AG10803 (cell line): ENCODE measurements around the gene ITPR1.

ENCODE experiments used
- DNase-seq: peaks from one replicate; pipeline ENCODE4 v3.0.0; 2010; ENCODE audit warnings: low read depth
- H3K4me3 ChIP-seq: 2 replicates; pipeline ENCODE4 v1.5.1; 2011; ENCODE audit warnings: mild to moderate bottlenecking, low read length, control low read depth
- TF ChIP-seq, protein P1 (sequence below): conservative IDR thresholded peaks from 2 replicates; pipeline ENCODE4 v1.5.1; 2011; ENCODE audit warnings: mild to moderate bottlenecking, low read length, control low read depth, inconsistent platforms

The ITPR1 gene

DNA sequence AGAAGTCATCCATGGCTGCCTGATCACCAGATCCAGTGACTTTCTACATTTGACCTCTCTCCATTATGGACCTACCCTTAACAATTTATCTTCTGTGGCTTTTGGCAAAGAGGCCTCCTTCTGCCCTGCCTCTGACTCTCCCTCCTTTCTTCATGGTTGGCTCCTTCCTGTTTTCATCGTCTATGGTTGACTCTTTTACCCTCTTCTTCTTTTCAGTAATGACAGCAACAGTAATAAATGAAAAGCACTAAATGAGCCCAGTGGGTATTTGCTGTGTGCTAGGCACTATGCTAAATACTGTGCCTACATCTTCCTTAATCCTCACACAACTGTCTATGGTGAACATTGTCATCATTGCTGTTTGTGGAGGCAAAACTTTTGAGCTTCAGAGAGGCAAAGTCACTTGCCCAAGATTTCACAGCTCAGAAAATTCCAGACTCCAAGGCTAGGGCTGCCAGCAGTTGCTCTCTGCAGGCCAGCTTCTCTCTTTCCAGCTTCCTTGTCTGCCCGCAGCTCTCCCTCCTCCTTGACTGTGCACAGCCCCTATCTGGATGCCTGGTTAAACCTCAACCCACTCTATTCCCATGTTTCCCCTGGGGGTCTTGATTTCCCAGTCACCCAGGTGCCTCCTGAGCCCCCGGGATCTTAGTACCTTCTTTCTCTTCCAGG, 24.6 kb downstream of the ITPR1 start:
- no peak for DNase-seq
- H3K4me3 ChIP-seq, result no peak overlapping the region
- TF ChIP-seq, protein P1, sequence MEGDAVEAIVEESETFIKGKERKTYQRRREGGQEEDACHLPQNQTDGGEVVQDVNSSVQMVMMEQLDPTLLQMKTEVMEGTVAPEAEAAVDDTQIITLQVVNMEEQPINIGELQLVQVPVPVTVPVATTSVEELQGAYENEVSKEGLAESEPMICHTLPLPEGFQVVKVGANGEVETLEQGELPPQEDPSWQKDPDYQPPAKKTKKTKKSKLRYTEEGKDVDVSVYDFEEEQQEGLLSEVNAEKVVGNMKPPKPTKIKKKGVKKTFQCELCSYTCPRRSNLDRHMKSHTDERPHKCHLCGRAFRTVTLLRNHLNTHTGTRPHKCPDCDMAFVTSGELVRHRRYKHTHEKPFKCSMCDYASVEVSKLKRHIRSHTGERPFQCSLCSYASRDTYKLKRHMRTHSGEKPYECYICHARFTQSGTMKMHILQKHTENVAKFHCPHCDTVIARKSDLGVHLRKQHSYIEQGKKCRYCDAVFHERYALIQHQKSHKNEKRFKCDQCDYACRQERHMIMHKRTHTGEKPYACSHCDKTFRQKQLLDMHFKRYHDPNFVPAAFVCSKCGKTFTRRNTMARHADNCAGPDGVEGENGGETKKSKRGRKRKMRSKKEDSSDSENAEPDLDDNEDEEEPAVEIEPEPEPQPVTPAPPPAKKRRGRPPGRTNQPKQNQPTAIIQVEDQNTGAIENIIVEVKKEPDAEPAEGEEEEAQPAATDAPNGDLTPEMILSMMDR, result no peak

DNA sequence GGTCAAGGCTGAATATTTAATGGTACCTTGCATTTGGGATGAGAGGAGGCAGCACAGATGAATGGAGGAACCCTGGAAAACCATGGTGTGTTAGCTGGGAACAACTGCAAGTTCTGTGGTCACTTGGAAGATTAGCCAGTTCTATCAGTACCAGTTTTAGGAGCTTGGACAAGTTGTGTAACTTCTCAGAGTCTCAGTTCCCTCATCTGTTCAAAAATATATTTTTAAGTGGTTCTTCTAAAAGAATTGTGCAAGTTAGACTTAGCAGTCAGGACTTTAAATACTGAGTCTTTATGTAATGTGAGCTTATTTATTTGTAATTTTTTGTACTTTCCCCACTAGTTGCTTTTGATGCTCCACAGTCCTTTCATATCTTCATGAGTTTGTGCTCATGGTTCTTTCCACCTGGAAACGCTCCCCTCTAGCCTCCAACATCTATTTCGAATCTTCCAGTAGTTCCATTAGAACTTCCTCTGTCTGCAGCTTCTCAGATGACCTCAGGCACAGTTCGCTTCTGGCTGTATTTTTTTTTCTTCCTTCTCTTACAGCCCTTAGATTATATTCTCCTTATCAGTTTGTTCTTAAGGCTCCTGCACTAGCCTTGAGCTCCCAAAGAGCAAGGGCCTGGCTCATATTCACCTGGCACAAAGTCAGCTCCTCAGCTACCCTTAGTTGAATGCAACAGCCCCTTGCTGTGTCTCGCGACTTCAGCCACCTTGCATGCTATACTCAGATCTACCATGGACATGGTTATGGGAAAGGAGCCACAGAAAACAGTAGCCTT, 27.1 kb downstream of the ITPR1 start:
- DNase-seq, result no peak
- TF ChIP-seq, protein P1, result no peak
- H3K4me3 ChIP-seq, result no peak overlapping the region

DNA sequence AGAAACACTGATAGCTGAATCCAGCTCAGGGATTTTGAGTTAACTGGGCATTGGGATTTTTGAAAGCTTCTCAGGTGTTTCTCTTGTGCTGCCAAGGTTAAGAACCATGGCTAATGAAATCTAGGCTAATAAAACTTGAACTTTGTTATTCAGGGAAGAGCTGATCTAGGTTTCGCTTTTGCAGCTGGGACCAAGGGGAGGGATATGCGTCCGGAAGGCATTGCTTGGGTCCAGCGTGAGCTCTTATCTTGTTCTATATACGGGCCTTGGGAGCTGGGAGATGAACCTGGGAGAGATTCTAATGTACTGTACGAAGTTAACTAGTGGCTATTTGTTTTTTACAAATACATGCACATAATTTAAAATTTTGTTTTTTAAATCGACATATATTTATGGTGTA, 29.8 kb downstream of the ITPR1 start:
- DNase-seq, result no peak
- no peak overlapping the region for H3K4me3 ChIP-seq
- TF ChIP-seq, protein P1, result no peak

DNA sequence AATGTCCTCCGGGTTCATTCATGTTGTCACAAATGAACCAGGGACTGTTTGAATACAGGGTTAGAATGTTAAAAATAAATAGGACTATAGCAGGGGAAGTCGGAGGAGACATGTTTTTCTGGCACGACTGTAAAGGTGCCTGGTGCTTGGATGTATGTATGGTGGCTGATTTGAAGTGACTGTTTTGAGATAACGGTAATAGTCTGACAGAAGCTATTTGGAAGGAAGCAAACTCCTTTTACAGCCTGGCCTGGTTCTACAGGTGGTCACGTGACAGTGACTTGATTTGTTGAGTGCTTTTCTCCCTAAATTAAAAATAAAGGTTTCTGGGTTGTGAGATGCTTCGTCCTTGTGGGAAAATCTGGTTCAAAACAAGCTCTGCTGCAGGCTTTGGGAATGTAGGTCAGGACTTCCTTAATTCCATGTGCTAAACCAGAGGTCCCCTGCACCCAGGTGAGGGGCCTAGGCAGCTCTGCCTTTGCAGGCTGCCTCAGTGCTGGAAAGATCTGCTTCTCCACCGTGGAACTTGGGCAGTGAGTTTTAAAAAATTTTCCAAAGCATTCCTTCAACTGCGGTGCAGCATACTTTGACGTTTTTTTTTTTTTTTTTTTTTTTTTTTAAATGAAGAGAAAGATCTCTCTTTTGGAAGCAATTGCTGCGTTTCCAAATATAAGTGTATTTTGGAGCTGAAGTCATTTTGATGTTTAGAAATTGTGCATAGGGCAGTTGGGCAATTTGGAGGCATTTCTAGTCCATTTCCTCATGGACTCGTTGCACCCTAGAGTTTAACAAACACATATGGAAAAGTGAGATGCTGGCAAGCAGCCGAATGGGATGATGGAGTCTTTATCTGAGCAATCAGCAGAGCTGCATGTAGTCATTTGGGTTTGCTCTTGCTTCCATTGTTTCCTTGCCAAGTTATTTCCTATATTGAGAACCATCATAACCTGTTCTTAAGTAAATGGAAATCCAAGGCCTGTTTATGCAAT, 30.9 kb downstream of the ITPR1 start:
- H3K4me3 ChIP-seq, result no peak overlapping the region
- TF ChIP-seq, protein P1, result no peak
- DNase-seq, result peak; percentile 5

GRCh38 chr3:4525560-4526223, 32.5 kb downstream of the ITPR1 start:
- TF ChIP-seq, protein P1, result no peak
- no peak overlapping the region for H3K4me3 ChIP-seq
- no peak for DNase-seq

DNA sequence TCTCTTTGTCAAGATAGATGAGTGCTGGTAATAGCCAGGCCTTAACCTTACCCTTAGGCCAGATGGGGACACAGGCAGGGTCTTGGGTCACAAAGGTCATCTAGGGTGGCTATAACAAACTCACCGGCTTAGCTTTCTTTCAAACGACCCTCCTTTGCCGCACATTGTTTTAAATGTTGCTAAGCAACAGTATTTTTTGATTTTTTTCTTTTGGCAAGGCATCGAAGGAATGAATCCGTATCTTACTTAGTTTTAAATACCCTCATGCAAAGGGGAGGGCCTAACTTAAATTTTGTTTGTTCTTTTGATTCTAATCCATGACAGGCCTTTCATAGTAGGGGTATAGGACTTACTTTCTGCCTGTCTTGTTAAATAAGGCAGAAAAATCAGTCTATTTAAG, 35.2 kb downstream of the ITPR1 start:
- TF ChIP-seq, protein P1, result no peak
- H3K4me3 ChIP-seq, result no peak overlapping the region
- no peak for DNase-seq
